GM12874 (cell line): ENCODE data around the gene STMND1.

Experiments used
- TF ChIP-seq, protein P1 (sequence below): IDR thresholded peaks from 2 replicates; pipeline ENCODE4 v1.5.1; 2011; ENCODE audit warnings: low read depth, mild to moderate bottlenecking, control low read depth, low read length, moderate library complexity; ENCODE audit not compliant: insufficient read depth

STMND1 gene

DNA sequence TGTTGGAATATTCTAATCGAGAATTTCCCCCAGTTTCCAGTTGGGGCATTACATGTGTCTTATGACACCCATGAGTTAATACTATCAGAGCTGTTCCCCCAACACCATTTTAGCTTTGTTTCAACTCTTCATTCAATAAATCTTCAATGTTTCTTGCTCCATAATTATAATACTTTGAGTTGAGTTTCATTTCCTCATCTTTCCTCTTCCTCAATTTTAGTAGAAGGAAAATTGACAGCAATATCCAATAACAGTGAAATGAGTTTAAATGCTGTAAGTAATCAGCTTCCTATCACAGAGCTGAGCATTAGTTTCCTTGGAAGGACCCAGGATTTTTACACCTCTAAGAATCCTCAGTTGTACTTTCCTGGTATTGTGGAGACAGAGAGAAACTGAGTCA is 1.0 kb upstream of the STMND1 start:
- TF ChIP-seq, protein P1, sequence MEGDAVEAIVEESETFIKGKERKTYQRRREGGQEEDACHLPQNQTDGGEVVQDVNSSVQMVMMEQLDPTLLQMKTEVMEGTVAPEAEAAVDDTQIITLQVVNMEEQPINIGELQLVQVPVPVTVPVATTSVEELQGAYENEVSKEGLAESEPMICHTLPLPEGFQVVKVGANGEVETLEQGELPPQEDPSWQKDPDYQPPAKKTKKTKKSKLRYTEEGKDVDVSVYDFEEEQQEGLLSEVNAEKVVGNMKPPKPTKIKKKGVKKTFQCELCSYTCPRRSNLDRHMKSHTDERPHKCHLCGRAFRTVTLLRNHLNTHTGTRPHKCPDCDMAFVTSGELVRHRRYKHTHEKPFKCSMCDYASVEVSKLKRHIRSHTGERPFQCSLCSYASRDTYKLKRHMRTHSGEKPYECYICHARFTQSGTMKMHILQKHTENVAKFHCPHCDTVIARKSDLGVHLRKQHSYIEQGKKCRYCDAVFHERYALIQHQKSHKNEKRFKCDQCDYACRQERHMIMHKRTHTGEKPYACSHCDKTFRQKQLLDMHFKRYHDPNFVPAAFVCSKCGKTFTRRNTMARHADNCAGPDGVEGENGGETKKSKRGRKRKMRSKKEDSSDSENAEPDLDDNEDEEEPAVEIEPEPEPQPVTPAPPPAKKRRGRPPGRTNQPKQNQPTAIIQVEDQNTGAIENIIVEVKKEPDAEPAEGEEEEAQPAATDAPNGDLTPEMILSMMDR, result no peak

DNA sequence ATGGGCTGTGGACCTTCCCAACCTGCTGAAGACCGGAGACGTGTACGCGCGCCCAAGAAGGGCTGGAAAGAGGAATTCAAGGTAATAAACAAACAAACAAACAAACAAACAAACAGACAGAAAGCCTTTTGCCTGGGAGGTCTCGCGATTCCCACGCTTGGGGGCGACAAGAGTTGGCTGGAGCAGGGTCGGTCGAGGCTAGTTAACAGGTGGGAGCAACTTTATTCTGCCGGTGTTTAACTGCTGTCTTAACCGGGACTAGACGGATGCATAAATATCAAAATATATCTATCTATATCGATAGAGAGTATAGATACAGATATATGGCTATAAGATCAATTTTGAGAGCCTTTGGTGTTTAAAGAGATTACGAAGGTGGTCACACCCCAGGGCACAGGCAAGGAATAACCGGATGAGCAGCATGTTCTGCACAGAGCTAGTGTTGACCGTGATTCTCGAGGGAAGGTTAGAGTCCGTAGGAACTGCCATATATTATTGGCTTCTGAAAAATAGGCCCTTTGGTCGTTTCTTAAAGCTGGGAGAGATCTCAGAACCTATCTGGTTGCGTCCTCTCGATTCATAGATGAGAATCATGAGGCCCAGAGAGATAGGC is 514 bp downstream of the STMND1 start:
- TF ChIP-seq, protein P1, result no peak

DNA sequence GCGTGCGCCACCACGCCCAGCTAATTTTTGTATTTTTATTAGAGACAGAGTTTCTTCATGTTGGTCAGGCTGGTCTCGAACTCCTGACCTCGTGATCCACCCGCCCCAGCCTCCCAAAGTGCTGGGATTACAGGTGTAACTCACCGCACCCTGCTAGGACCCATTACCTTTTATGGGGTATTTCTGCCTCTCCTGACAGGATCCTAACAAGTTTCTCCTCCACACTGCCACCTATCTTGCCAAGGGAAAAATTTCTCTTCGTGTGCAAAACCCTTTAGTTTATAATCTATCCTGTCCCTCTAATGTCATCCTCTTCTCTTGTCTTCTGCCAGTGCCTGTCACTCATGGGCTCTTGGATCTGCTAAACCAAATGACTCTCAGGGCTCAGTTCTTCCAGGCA is 1.9 kb downstream of the STMND1 start:
- TF ChIP-seq, protein P1, result no peak

DNA sequence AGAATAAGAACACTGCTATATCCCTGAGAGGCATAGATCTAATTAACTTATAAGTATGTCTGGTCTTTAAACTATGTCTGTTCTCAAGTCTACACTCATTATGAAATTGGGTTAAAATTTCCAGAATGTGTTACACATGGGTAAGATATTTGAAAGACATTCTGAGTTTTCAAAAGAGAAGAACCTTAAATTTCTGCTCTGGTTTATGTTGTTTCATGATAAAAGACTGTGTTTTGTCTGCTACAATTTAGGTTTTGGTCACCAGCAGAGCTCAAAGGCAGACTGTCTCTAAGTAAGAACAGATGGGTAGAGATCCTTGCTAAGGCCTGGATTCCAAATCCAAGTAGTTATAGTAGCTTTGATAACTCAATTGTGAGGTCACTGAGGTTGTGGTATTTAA is 6.0 kb downstream of the STMND1 start:
- TF ChIP-seq, protein P1, result no peak

DNA sequence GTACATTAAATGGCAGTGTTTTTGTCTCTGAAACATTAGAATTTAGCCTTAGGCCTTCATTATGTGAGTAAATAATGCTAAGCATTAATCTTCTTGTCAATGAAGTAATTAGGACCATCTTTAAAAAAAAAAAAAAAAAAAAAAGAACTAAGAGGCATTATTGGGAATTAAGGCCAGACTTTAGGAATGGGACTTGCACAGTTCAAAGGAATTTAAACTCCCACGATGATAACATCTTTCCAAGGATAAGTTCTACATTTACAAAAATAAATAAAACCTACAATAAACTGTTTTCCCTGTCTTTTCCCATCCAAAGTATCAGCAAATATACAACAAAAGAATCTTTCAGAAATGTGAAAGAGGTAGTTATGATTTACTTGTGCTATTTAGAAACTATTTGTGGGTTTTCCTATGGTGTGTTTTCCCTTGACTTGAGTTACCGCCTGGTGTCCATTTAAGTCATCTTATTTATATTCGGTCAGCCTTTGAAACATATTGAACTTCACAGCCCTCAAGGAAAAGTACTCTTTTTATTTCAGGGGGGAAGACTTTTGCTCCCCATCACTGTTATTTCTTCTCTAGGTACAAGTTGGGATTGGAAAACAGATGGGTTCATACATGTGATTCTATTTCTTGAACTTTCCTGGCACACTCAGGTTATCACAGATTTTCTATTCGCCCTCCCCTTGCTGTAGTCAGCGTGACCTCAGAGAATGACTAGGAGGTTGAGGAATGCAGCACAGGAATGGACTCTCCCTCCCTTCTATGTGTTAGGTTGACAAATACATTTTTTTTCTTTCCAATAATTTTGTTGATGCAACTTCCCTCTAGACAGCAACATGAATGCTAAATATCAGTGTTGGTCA is 13.6 kb downstream of the STMND1 start:
- TF ChIP-seq, protein P1, result no peak

DNA sequence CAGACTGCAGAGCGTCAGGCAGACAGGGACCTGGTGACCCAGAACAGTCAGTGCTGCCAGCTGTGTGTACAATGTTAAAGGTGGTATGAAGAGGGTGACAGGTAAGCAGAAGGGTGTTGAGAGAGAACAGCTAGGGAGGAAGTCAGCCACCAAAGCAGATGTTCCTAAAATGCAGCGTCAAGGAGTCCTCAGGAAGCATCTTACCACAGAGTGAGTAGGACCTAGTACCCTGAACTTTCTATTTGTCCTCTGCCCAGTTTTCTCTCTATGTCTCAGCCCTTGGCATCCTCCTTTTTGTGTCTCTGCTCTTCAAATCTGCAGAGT is 14.2 kb downstream of the STMND1 start:
- TF ChIP-seq, protein P1, result no peak

DNA sequence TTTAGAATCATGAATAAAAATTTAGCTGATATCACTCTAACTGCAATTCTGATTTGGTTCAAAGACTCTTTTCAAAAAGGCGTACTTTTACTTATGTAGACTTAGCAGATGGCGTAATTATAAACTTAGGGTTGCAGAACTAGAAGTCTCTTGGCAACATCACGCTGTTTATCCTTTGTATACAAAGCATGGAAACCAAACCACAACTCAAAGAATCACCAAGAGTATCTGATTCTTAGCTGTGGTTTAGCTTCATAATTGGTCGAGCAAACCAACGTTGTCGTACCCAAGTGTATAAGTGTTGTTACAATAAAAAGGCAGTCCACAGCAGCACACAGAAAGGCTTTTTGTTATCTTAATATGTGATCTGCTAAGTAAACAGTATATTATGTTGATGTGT is 18.2 kb downstream of the STMND1 start:
- TF ChIP-seq, protein P1, result no peak
